Measurements from ENCODE around the gene TRANK1.

DNA sequence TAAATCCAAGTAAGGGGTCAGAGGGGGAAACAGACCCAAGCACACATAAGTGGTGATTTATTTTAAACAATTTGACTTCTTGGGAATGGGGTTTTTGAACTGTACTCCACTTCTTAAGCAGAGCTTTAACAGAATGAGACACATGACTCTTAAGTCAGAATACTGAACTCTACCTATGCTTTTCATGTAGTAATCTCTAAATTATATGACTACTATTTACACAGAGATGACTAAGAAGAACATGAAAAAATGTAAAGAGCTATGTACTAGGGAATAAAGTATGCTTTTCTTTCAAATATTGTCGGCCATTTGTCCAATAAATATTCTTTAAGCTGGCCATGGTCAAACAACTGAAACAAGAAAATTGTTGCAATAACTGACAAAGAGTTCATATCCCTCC lies 35.2 kb downstream of the TRANK1 start:
- TF ChIP-seq, protein P1, sequence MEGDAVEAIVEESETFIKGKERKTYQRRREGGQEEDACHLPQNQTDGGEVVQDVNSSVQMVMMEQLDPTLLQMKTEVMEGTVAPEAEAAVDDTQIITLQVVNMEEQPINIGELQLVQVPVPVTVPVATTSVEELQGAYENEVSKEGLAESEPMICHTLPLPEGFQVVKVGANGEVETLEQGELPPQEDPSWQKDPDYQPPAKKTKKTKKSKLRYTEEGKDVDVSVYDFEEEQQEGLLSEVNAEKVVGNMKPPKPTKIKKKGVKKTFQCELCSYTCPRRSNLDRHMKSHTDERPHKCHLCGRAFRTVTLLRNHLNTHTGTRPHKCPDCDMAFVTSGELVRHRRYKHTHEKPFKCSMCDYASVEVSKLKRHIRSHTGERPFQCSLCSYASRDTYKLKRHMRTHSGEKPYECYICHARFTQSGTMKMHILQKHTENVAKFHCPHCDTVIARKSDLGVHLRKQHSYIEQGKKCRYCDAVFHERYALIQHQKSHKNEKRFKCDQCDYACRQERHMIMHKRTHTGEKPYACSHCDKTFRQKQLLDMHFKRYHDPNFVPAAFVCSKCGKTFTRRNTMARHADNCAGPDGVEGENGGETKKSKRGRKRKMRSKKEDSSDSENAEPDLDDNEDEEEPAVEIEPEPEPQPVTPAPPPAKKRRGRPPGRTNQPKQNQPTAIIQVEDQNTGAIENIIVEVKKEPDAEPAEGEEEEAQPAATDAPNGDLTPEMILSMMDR (IDR thresholded peaks at IDR 0.05), result no peak
- TF ChIP-seq POLR2A (IDR thresholded peaks at IDR 0.05), result no peak
